Measurements from ENCODE around the gene PSMF1. TPM values are rescaled to one million over a fixed set of nuclear protein-coding genes. Genes with fewer than 3 reads are reported as not detected.

The PSMF1 gene
- total and polyA plus RNA-seq, 9 of the 15 experiments (the other 6 are each of a cell fraction or from before 2014, with no cell fraction given), result 8.5 to 192 (median 33.2) TPM

DNA sequence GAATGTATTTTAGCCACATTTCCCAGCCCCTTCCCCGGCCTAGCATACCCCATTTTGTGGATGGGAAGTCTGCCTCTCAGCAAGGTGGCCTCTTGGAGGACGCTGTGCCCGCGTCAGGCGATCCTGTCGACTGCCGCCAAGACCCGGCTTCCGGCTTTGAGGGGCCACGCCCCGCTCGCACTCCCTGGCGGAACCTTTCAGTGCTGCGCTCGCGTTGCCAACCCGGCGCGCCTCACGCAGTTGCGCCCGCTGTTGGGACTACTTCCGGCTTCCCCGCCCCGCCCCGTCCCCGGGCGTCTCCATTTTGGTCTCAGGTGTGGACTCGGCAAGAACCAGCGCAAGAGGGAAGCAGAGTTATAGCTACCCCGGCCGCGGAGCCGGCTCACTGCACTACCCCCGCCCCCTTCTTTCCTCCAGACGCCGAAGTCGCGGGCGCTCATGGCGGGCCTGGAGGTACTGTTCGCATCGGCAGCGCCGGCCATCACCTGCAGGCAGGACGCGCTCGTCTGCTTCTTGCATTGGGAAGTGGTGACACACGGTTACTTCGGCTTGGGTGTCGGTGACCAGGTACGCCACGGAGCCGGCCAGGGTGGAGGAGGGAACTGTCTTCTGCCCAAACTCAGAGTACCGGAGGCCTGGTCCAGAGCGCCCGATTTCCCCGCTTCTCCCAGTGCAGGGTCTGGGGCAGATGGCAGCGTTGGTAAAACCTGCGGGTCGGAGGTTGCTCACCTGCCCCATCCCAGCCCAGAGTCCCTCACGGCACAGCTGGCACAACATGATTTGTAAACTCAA, at the start of gene PSMF1 (continued):
- TF ChIP-seq HMG20B (CRISPR knock-in tag; IDR thresholded peaks at IDR 0.05) (no peak), PYGO2 (tag; IDR thresholded peaks at IDR 0.05) (no peak), SMARCA4 (IDR thresholded peaks at IDR 0.05) (no peak), FOXK1 (CRISPR knock-in tag; IDR thresholded peaks at IDR 0.05; ENCODE audit: borderline replicate concordance) (no peak), HMGN3 (IDR thresholded peaks at IDR 0.05; ENCODE audit: borderline replicate concordance, extremely low read depth, insufficient read length, low read depth, low read length) (peak; percentile 95), ZFX (CRISPR knock-in tag; IDR thresholded peaks at IDR 0.05) (peak; percentile 67), SP2 (IDR thresholded peaks at IDR 0.05; ENCODE audit: extremely low read depth, low read depth, low read length, poor library complexity, severe bottlenecking) (no peak), KDM1A (IDR thresholded peaks at IDR 0.05) (no peak), ZNF41 (CRISPR knock-in tag; conservative IDR thresholded peaks at IDR 0.05) (no peak), NFRKB (IDR thresholded peaks at IDR 0.05; ENCODE audit: low read depth) (peak; percentile 88), ZNF707 (CRISPR knock-in tag; conservative IDR thresholded peaks at IDR 0.05) (no peak), PHTF2 (CRISPR knock-in tag; IDR thresholded peaks at IDR 0.05) (no peak), KAT2B (IDR thresholded peaks at IDR 0.05; ENCODE audit: low read depth, low read length) (no peak), ZNF311 (CRISPR knock-in tag; IDR thresholded peaks at IDR 0.05) (no peak), ARID2 (IDR thresholded peaks at IDR 0.05) (no peak), ZNF583 (CRISPR knock-in tag; IDR thresholded peaks at IDR 0.05) (no peak), NFE2 (IDR thresholded peaks at IDR 0.05; ENCODE audit: low read depth) (0 out of 2 replicates have a peak, but pooled peaks have one; percentile 27)
- TF ChIP-seq, protein P1, sequence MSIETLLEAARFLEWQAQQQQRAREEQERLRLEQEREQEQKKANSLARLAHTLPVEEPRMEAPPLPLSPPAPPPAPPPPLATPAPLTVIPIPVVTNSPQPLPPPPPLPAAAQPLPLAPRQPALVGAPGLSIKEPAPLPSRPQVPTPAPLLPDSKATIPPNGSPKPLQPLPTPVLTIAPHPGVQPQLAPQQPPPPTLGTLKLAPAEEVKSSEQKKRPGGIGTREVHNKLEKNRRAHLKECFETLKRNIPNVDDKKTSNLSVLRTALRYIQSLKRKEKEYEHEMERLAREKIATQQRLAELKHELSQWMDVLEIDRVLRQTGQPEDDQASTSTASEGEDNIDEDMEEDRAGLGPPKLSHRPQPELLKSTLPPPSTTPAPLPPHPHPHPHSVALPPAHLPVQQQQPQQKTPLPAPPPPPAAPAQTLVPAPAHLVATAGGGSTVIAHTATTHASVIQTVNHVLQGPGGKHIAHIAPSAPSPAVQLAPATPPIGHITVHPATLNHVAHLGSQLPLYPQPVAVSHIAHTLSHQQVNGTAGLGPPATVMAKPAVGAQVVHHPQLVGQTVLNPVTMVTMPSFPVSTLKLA (conservative IDR thresholded peaks at IDR 0.05), result peak; percentile 71 to 87; a peak in 3 of 4 replicates
- TF ChIP-seq, protein P2, sequence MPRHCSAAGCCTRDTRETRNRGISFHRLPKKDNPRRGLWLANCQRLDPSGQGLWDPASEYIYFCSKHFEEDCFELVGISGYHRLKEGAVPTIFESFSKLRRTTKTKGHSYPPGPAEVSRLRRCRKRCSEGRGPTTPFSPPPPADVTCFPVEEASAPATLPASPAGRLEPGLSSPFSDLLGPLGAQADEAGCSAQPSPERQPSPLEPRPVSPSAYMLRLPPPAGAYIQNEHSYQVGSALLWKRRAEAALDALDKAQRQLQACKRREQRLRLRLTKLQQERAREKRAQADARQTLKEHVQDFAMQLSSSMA (CRISPR knock-in tag; IDR thresholded peaks at IDR 0.05), result no peak
- TF ChIP-seq, protein P3, sequence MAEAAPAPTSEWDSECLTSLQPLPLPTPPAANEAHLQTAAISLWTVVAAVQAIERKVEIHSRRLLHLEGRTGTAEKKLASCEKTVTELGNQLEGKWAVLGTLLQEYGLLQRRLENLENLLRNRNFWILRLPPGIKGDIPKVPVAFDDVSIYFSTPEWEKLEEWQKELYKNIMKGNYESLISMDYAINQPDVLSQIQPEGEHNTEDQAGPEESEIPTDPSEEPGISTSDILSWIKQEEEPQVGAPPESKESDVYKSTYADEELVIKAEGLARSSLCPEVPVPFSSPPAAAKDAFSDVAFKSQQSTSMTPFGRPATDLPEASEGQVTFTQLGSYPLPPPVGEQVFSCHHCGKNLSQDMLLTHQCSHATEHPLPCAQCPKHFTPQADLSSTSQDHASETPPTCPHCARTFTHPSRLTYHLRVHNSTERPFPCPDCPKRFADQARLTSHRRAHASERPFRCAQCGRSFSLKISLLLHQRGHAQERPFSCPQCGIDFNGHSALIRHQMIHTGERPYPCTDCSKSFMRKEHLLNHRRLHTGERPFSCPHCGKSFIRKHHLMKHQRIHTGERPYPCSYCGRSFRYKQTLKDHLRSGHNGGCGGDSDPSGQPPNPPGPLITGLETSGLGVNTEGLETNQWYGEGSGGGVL (CRISPR knock-in tag; IDR thresholded peaks at IDR 0.05), result no peak
- TF ChIP-seq, protein P4, sequence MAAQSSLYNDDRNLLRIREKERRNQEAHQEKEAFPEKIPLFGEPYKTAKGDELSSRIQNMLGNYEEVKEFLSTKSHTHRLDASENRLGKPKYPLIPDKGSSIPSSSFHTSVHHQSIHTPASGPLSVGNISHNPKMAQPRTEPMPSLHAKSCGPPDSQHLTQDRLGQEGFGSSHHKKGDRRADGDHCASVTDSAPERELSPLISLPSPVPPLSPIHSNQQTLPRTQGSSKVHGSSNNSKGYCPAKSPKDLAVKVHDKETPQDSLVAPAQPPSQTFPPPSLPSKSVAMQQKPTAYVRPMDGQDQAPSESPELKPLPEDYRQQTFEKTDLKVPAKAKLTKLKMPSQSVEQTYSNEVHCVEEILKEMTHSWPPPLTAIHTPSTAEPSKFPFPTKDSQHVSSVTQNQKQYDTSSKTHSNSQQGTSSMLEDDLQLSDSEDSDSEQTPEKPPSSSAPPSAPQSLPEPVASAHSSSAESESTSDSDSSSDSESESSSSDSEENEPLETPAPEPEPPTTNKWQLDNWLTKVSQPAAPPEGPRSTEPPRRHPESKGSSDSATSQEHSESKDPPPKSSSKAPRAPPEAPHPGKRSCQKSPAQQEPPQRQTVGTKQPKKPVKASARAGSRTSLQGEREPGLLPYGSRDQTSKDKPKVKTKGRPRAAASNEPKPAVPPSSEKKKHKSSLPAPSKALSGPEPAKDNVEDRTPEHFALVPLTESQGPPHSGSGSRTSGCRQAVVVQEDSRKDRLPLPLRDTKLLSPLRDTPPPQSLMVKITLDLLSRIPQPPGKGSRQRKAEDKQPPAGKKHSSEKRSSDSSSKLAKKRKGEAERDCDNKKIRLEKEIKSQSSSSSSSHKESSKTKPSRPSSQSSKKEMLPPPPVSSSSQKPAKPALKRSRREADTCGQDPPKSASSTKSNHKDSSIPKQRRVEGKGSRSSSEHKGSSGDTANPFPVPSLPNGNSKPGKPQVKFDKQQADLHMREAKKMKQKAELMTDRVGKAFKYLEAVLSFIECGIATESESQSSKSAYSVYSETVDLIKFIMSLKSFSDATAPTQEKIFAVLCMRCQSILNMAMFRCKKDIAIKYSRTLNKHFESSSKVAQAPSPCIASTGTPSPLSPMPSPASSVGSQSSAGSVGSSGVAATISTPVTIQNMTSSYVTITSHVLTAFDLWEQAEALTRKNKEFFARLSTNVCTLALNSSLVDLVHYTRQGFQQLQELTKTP (IDR thresholded peaks at IDR 0.05; ENCODE audit: low read depth in 1 of 2, partially characterized antibody in 2 of 2), result no peak
